ENCODE data around the gene SCARF2.
"Not testable (repeated sequence)": the region's sequence is repeated elsewhere in the genome, so short reads cannot be mapped to it uniquely, and the experiment has no call there.

Gene SCARF2

GRCh38 chr22:20419664-20419951, 18.0 kb downstream of the SCARF2 start:
- H3K4me3 ChIP-seq (ENCODE audit: low read length) = no peak overlapping the region
- TF ChIP-seq, protein P1, sequence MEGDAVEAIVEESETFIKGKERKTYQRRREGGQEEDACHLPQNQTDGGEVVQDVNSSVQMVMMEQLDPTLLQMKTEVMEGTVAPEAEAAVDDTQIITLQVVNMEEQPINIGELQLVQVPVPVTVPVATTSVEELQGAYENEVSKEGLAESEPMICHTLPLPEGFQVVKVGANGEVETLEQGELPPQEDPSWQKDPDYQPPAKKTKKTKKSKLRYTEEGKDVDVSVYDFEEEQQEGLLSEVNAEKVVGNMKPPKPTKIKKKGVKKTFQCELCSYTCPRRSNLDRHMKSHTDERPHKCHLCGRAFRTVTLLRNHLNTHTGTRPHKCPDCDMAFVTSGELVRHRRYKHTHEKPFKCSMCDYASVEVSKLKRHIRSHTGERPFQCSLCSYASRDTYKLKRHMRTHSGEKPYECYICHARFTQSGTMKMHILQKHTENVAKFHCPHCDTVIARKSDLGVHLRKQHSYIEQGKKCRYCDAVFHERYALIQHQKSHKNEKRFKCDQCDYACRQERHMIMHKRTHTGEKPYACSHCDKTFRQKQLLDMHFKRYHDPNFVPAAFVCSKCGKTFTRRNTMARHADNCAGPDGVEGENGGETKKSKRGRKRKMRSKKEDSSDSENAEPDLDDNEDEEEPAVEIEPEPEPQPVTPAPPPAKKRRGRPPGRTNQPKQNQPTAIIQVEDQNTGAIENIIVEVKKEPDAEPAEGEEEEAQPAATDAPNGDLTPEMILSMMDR (conservative IDR thresholded peaks at IDR 0.05; ENCODE audit: low read length) = no peak
- no peak for DNase-seq (ENCODE audit: low read depth)

- TF ChIP-seq, protein P1 (conservative IDR thresholded peaks at IDR 0.05; ENCODE audit: low read length) = peak; percentile 89
- H3K4me3 ChIP-seq (ENCODE audit: low read length) = peak overlapping the region; percentile 58
- DNase-seq (ENCODE audit: low read depth) = peak; percentile 89
Observed at GRCh38 chr22:20418211-20418788, 19.3 kb downstream of the SCARF2 start.

- not testable (repeated sequence) for DNase-seq (ENCODE audit: low read depth); H3K4me3 ChIP-seq (ENCODE audit: low read length)
Observed at GRCh38 chr22:20415699-20416098, 21.9 kb downstream of the SCARF2 start.

GRCh38 chr22:20415241-20415640, 22.4 kb downstream of the SCARF2 start:
- not testable (repeated sequence) for H3K4me3 ChIP-seq (ENCODE audit: low read length); DNase-seq (ENCODE audit: low read depth)

DNA sequence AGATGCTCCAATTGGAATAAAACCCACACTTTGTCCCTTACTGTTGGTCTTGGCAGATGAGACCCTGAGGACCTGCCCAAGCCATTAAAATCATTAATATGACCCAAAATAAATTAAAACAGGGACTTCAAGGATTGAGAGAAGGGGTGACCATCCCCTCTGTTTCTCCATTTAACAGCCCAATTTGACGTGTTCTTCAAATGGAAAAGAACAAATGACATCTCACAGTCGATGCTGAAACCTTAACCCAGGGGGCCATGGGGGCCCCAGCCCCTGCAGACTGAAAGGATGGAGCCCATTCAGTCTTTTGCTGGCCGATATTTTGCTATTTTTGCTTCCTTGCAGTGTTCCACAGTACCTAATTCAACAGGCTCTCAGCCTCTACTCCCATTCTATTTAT, 23.2 kb downstream of the SCARF2 start:
- no peak overlapping the region for H3K4me3 ChIP-seq (ENCODE audit: low read length)
- TF ChIP-seq, protein P1 (conservative IDR thresholded peaks at IDR 0.05; ENCODE audit: low read length) = no peak
- DNase-seq (ENCODE audit: low read depth) = no peak

DNA sequence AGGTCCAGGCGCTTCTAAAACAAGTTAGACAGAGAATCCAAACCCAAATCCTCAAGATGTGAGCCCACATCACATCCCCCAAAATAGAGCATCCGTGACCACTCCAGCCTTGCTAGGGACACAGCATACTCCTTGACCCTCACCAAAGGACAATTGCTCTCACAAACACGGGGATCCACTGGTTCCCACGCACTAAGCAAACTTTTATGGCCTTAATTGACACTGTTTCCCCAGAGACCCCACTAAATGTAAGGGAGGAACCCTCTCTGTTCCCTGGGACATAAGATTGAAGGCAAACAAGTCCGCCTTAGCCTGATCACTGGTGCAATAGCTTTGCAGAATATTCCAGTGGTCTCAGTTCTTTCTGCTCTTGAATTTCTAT, 23.6 kb downstream of the SCARF2 start:
- DNase-seq (ENCODE audit: low read depth) = no peak
- TF ChIP-seq, protein P1 (conservative IDR thresholded peaks at IDR 0.05; ENCODE audit: low read length) = no peak
- H3K4me3 ChIP-seq (ENCODE audit: low read length) = no peak overlapping the region

- no peak overlapping the region for H3K4me3 ChIP-seq (ENCODE audit: low read length)
- no peak for DNase-seq (ENCODE audit: low read depth)
- TF ChIP-seq, protein P1 (conservative IDR thresholded peaks at IDR 0.05; ENCODE audit: low read length) = no peak
Observed at GRCh38 chr22:20413217-20414058, 24.2 kb downstream of the SCARF2 start.

- no peak for DNase-seq (ENCODE audit: low read depth)
- no peak overlapping the region for H3K4me3 ChIP-seq (ENCODE audit: low read length)
- TF ChIP-seq, protein P1 (conservative IDR thresholded peaks at IDR 0.05; ENCODE audit: low read length) = no peak
Observed at GRCh38 chr22:20412474-20413216, 25.0 kb downstream of the SCARF2 start.

DNA sequence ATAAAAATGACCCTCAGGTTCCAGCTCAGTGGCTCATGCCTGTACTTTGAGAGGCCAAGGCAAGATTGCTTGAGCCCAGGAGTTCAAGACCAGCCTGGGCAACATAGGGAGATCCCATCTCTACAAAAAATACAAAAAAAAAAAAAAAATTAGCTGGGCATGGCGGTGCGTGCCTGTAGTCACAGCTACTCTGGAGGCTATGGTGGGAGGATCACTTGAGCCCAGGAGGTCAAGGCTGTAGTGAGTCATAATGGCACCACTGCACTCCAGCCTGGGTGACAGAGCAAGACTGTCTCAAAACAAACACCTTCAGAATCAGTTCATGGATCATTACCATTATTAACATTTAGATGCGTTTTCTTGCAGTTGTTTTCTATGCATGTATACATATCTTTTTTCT, 28.2 kb downstream of the SCARF2 start:
- not testable (repeated sequence) for H3K4me3 ChIP-seq (ENCODE audit: low read length); DNase-seq (ENCODE audit: low read depth)
